ENCODE measurements around the gene CDK12. TPM values are rescaled to one million over a fixed set of nuclear protein-coding genes. Genes with fewer than 3 reads are reported as not detected.

CDK12 gene
- polyA plus RNA-seq, 1 of the 3 experiments (the other 2 are of a cell fraction), result 11.6 TPM

Small RNA genes lying within 50 kb of the gene (small RNA-seq; reads per million reads assigned to genes)
- gene RNU6-233P, result 0 reads per million in 7 experiments

Other genes starting within 250 kb of the CDK12 start
- 0.07 and 0.08 TPM in 2 replicates for gene STAC2, start 235.5 kb upstream of the CDK12 start, polyA plus RNA-seq (2012; rRNA removed)
- gene FBXL20, start 59.9 kb upstream of the CDK12 start, polyA plus RNA-seq (2012; rRNA removed), result 2.2 and 2.7 TPM in 2 replicates
- gene MED1, start 10.2 kb upstream of the CDK12 start, polyA plus RNA-seq (2012; rRNA removed), result 12.3 and 19.9 TPM in 2 replicates
- gene NEUROD2, start 146.4 kb downstream of the CDK12 start, polyA plus RNA-seq (2012; rRNA removed), result not detected in 2 replicates
- gene PPP1R1B, start 165.5 kb downstream of the CDK12 start, polyA plus RNA-seq (2012; rRNA removed), result 0.05 and 0.07 TPM in 2 replicates
- 76.8 and 78.0 TPM in 2 replicates for gene STARD3, start 175.7 kb downstream of the CDK12 start, polyA plus RNA-seq (2012; rRNA removed)
- 0.43 and 0.67 TPM in 2 replicates for gene TCAP, start 203.9 kb downstream of the CDK12 start, polyA plus RNA-seq (2012; rRNA removed)
- gene PNMT, start 207.0 kb downstream of the CDK12 start, polyA plus RNA-seq (2012; rRNA removed), result 0.05 and 0.07 TPM in 2 replicates
- gene PGAP3, start 226.6 kb downstream of the CDK12 start, polyA plus RNA-seq (2012; rRNA removed), result 20.9 and 25.8 TPM in 2 replicates
- gene ERBB2, start 238.6 kb downstream of the CDK12 start, polyA plus RNA-seq (2012; rRNA removed), result 1.9 and 2.6 TPM in 2 replicates

All from SK-N-SH (cell line).